Mesenchymal stem cell (in vitro differentiated cells and primary cell): Measurements from ENCODE around the gene ACO2.
"Not testable (repeated sequence)": the region's sequence is repeated elsewhere in the genome, so short reads cannot be mapped to it uniquely, and the experiment has no call there.

Experiments
- DNase-seq: peaks from one replicate; pipeline ENCODE4 v3.0.0-alpha.2; 2013
- H2AFZ ChIP-seq: one replicate; pipeline ENCODE4 v1.6.1; 2013; ENCODE audit warnings: low read depth, mild to moderate bottlenecking, control low read depth, inconsistent platforms, low read length, moderate library complexity
- H2AK5ac ChIP-seq: 2 replicates; pipeline ENCODE4 v1.6.1; 2013; ENCODE audit warnings: low read length, moderate library complexity, mild to moderate bottlenecking, inconsistent platforms; ENCODE audit not compliant: severe bottlenecking
- H2BK120ac ChIP-seq: one replicate; pipeline ENCODE4 v1.6.1; 2013; ENCODE audit warnings: low read depth, mild to moderate bottlenecking, inconsistent platforms, low read length, moderate library complexity
- H2BK12ac ChIP-seq, 2 experiments: one replicate each; pipeline ENCODE4 v1.6.1; 2013; ENCODE audit warnings: inconsistent platforms in 2 of 2, low read length in 2 of 2, mild to moderate bottlenecking in 2 of 2, moderate library complexity in 2 of 2, control low read depth in 1 of 2
- H2BK15ac ChIP-seq: one replicate; pipeline ENCODE4 v1.6.1; 2013; ENCODE audit warnings: mild to moderate bottlenecking, low read depth, inconsistent platforms; ENCODE audit not compliant: poor library complexity, severe bottlenecking
- H2BK5ac ChIP-seq: 2 replicates; pipeline ENCODE4 v1.6.1; 2013; ENCODE audit warnings: low read depth, mild to moderate bottlenecking, low read length, control low read depth, inconsistent platforms; ENCODE audit not compliant: poor library complexity, severe bottlenecking
- H3K14ac ChIP-seq, 2 experiments: one replicate each; pipeline ENCODE4 v1.6.1; 2013; ENCODE audit warnings: inconsistent platforms in 2 of 2, low read length in 2 of 2, control low read depth in 1 of 2, mild to moderate bottlenecking in 1 of 2, moderate library complexity in 1 of 2
- H3K18ac ChIP-seq, 2 experiments: one replicate each; pipeline ENCODE4 v1.6.1; 2013; ENCODE audit warnings: inconsistent platforms in 2 of 2, low read length in 2 of 2, control low read depth in 1 of 2, low read depth in 1 of 2, mild to moderate bottlenecking in 1 of 2
- H3K23ac ChIP-seq, 2 experiments: one replicate each; pipeline ENCODE4 v1.6.1; 2013; ENCODE audit warnings: inconsistent platforms in 2 of 2, low read length in 2 of 2, mild to moderate bottlenecking in 2 of 2, moderate library complexity in 2 of 2, control low read depth in 1 of 2
- H3K27ac ChIP-seq: 2 replicates; pipeline ENCODE4 v1.5.1; 2013; ENCODE audit warnings: mild to moderate bottlenecking, moderate library complexity, low read length, control low read depth, inconsistent platforms; ENCODE audit not compliant: poor library complexity, severe bottlenecking
- H3K27me3 ChIP-seq, 2 experiments: 2 replicates each; pipeline versions ENCODE4 v1.6.1 to v1.7.0; 2013; ENCODE audit warnings: low read length in 2 of 2, mild to moderate bottlenecking in 2 of 2, moderate library complexity in 2 of 2, control low read depth in 1 of 2, inconsistent platforms in 1 of 2; ENCODE audit not compliant: control insufficient read depth in 1 of 2, insufficient read depth in 1 of 2
- H3K36me3 ChIP-seq, 2 experiments: 2 replicates each; pipeline versions ENCODE4 v1.6.1 to v1.7.0; 2013; ENCODE audit warnings: low read length in 2 of 2, control low read depth in 1 of 2, inconsistent platforms in 1 of 2, low read depth in 1 of 2, mild to moderate bottlenecking in 1 of 2; ENCODE audit not compliant: insufficient read depth in 2 of 2, control insufficient read depth in 1 of 2
- H3K4ac ChIP-seq, 2 experiments: one replicate each; pipeline ENCODE4 v1.6.1; 2013; ENCODE audit warnings: inconsistent platforms in 2 of 2, low read length in 2 of 2, mild to moderate bottlenecking in 2 of 2, moderate library complexity in 2 of 2, control low read depth in 1 of 2, low read depth in 1 of 2
- H3K4me1 ChIP-seq: 2 replicates; pipeline ENCODE4 v1.6.1; 2013; ENCODE audit warnings: low read depth, low read length, control low read depth; ENCODE audit not compliant: control insufficient read depth, insufficient read depth
- H3K4me2 ChIP-seq: 2 replicates; pipeline ENCODE4 v1.6.1; 2013; ENCODE audit warnings: low read length, mild to moderate bottlenecking, inconsistent platforms; ENCODE audit not compliant: poor library complexity, severe bottlenecking
- H3K4me3 ChIP-seq, 2 experiments: 2 replicates each; pipeline versions ENCODE4 v1.5.1 to v1.7.0; 2013; ENCODE audit warnings: low read length in 2 of 2, mild to moderate bottlenecking in 2 of 2, control low read depth in 1 of 2, low read depth in 1 of 2; ENCODE audit not compliant: insufficient read depth in 1 of 2
- H3K79me1 ChIP-seq: replicated peaks from 2 replicates; pipeline ENCODE4 v1.6.1; 2013; ENCODE audit warnings: mild to moderate bottlenecking, control low read depth, low read length, inconsistent platforms; ENCODE audit not compliant: poor library complexity, severe bottlenecking
- H3K9ac ChIP-seq: 2 replicates; pipeline ENCODE4 v1.7.0; 2013; ENCODE audit warnings: mild to moderate bottlenecking, low read length, moderate library complexity
- H3K9me3 ChIP-seq: 2 replicates; pipeline ENCODE4 v1.7.0; 2013; ENCODE audit warnings: mild to moderate bottlenecking, low read length; ENCODE audit not compliant: control insufficient read depth
- H4K8ac ChIP-seq: one replicate; pipeline ENCODE4 v1.6.1; 2013; ENCODE audit warnings: inconsistent platforms, mild to moderate bottlenecking, low read length, moderate library complexity
- H4K91ac ChIP-seq: one replicate; pipeline ENCODE4 v1.6.1; 2013; ENCODE audit warnings: mild to moderate bottlenecking, low read length, inconsistent platforms
- WGBS: methylation state at CpG from one replicate; pipeline ENCODE4 v1.1.7; 2013; ENCODE audit warnings: mixed read lengths; 5-methylcytosine and 5-hydroxymethylcytosine counted together

Gene ACO2

DNA sequence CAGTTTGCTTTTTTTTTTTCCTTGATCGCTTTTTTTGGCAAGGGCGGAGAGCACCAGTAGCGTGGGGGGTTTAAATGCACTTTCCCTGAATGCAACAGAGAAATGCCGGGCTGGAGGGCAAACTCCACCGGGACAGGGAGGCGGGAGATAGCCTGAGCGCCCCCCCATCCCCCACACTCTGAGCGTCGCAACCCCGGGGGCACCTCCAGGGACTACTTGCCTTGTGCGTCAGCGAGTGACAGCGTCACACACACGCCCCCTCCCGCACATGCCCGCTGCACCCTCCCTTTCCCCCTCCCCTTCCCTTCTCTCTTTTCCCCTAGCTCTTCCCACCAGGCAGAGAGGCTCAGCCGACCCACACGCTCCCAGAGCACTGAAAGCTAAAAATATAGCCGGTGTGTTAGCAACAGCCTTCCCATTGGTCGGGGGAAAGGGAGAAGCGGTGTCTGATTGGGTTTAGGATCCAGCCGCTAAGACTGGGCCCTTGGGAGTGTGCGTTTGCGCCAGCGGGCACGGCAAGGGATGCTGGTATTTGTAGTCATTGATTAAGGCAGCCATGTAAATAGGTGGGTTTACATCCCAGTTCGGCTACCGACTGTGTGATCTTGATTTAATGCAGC is 20.6 kb upstream of the ACO2 start:
- Histone ChIP-seq H3K27ac (peak overlapping the region; percentile 94), H3K9ac (peak overlapping the region; percentile 99), H3K36me3 (peaks cover 3 to 5% of the 10 kb centered on the region in 2 experiments), H2BK12ac (peak overlapping the region in 1 of 2 experiments; percentile 82), H2BK120ac (peak overlapping the region; percentile 97), H4K91ac (peak overlapping the region; percentile 79), H3K18ac (peak overlapping the region; percentile 78 to 98), H3K9me3 (no peaks in the 10 kb centered on the region), H2AFZ (no peak overlapping the region), H2AK5ac (no peak overlapping the region), H2BK5ac (peak overlapping the region; percentile 57), H3K27me3 (no peaks in the 10 kb centered on the region), H3K14ac (peak overlapping the region; percentile 88 to 89), H2BK15ac (peak overlapping the region; percentile 98), H3K23ac (peak overlapping the region in 1 of 2 experiments; percentile 51), H3K4me3 (peak overlapping the region; percentile 93 to 99), H3K4ac (peak overlapping the region; percentile 61 to 95), H3K79me1 (no peaks in the 10 kb centered on the region), H4K8ac (peak overlapping the region; percentile 97), H3K4me1 (peaks cover 3% of the 10 kb centered on the region), H3K4me2 (peak overlapping the region; percentile 87)
- DNase-seq = peak; percentile 100
- WGBS = 2% methylated on average over 26 of the region's 28 CpGs

DNA sequence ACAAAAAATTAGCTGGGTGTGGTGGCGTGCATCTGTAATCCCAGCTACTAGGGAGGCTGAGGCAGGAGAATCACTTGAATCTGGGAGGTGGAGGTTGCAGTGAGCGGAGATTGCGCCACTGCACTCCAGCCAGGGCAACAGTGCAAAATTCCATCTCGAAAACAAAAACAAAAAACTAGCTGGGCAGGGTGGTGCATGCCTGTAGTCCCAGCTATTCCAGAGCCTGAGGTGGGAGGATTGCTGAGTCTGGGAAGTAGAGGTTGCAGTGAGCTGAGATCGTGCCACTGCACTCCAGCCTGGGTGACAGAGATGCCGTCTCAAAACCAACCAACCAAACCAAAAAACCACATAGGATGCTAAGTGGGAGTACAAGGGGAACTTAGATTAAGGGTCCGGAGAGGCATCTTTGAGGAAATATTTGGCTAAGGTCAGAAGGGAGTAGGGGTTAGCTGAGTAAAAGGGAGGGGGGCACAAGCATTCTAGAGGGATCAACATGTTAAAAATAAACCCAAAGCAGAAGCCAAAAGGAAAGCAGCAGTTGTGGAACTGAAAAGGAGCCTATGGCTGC is 10.7 kb upstream of the ACO2 start:
- no peak overlapping the region for H2BK12ac ChIP-seq
- no peak overlapping the region for H2BK120ac ChIP-seq

DNA sequence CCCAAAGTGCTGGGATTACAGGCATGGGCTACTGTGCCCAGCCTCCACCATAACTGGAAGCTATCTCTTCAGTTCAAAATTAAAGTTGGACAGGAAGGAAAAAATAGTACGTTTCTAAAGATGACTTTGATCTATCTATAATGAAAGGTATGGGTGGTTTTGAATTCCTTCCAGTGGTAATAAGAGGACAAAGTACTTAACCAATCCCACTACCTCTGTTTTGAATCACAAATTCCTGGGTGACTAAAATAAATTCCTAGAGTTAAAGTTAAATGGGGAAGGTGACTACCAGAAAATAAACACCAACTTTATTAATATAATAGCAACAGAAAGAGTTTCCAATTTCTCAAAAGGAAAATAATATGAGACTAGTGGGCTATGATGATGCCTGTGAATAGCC is 9.5 kb upstream of the ACO2 start:
- Histone ChIP-seq H2BK15ac (no peak overlapping the region), H3K4me3 (no peak overlapping the region), H3K27ac (no peak overlapping the region), H4K8ac (no peak overlapping the region), H2BK12ac (no peak overlapping the region), H3K23ac (no peak overlapping the region), H3K27me3 (no peaks in the 10 kb centered on the region), H2BK120ac (no peak overlapping the region), H3K18ac (no peak overlapping the region), H3K14ac (no peak overlapping the region), H2AK5ac (no peak overlapping the region), H3K9ac (no peak overlapping the region), H3K4me1 (no peaks in the 10 kb centered on the region), H2BK5ac (no peak overlapping the region), H3K79me1 (peaks cover 18% of the 10 kb centered on the region), H3K9me3 (no peaks in the 10 kb centered on the region), H3K4ac (no peak overlapping the region), H4K91ac (no peak overlapping the region), H2AFZ (no peak overlapping the region), H3K4me2 (no peak overlapping the region), H3K36me3 (peaks cover 39 to 63% of the 10 kb centered on the region in 2 experiments)
- no peak for DNase-seq
- WGBS = no CpG with 5 or more reads among the region's 1 CpG

More for the DNA sequence above, 10.7 kb upstream of the ACO2 start:
- Histone ChIP-seq H3K4me3 (no peak overlapping the region), H3K9ac (no peak overlapping the region), H4K8ac (no peak overlapping the region), H3K4me2 (no peak overlapping the region), H2AK5ac (no peak overlapping the region), H3K23ac (no peak overlapping the region), H3K9me3 (no peaks in the 10 kb centered on the region), H3K27me3 (no peaks in the 10 kb centered on the region), H4K91ac (no peak overlapping the region), H2BK5ac (no peak overlapping the region), H3K4me1 (peaks cover 3% of the 10 kb centered on the region), H2AFZ (no peak overlapping the region), H3K14ac (no peak overlapping the region), H2BK15ac (no peak overlapping the region), H3K27ac (no peak overlapping the region), H3K18ac (no peak overlapping the region), H3K79me1 (peaks cover 16% of the 10 kb centered on the region), H3K36me3 (peaks cover 34 to 53% of the 10 kb centered on the region in 2 experiments), H3K4ac (no peak overlapping the region)
- DNase-seq = no peak
- 97% methylated on average over 5 of the region's 7 CpGs for WGBS

DNA sequence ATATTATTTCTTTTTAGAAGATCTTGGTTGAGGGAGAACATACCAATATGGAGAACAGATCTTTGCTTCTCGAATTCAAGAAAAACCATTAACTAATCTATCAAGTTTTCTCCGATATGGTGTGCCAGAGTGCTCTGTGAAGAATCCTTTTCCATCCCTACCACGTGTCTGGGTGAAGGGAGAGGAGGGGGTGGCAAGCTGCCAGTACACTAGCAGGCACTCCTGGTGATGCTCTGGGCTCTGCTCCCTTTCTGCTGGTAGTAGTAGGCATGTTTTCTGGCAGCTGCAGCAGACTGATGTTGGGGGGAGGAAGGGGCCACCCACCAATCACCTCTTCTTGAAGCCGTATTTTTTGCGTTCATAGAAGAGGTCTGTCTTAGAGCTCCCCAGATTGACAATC is 8.8 kb upstream of the ACO2 start:
- not testable (repeated sequence) for H4K8ac ChIP-seq, DNase-seq, H3K14ac ChIP-seq, H2AFZ ChIP-seq, H3K9ac ChIP-seq, H3K27me3 ChIP-seq, H3K18ac ChIP-seq, H3K23ac ChIP-seq, H3K4me3 ChIP-seq, H3K9me3 ChIP-seq, H2BK5ac ChIP-seq, H3K4ac ChIP-seq, H2BK120ac ChIP-seq, H3K27ac ChIP-seq, H2BK12ac ChIP-seq, H3K4me2 ChIP-seq, H2BK15ac ChIP-seq, H3K4me1 ChIP-seq, H4K91ac ChIP-seq, H2AK5ac ChIP-seq
- 100% methylated on average over 3 of the region's 5 CpGs for WGBS
- Histone ChIP-seq H3K79me1 (peaks cover 18% of the 10 kb centered on the region), H3K36me3 (peaks cover 40 to 70% of the 10 kb centered on the region in 2 experiments)
